ENCODE results near the gene POU2AF2.
"Not testable (repeated sequence)": the region's sequence is repeated elsewhere in the genome, so short reads cannot be mapped to it uniquely, and the experiment has no call there.

The POU2AF2 gene

DNA sequence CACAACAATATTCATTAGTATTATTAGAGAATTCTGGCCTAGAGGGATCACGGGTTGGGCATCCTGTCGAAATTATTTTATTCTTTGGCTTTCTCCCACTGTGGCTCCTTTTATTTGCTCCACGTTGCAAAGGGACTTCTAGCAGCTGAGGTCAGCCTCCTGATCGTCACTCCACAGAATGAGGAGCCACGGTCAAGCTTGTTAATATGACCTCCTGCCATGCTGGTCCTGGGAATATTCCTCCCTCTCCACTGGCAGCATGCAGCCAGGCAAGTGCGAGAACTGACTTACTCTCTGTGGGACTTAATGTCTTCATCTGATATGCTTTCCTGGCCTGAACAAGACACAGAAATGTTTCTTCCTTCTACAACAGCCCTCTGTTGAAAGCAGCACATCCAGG, 73.8 kb downstream of the POU2AF2 start:
- DNase-seq: no peak
- H3K4me1 Mint-ChIP-seq (ENCODE audit: low read depth in 2 of 2): no peaks in the 10 kb centered on the region
- H3K27me3 Mint-ChIP-seq: peaks cover 28 to 58% of the 10 kb centered on the region in 2 donors
- H3K36me3 Mint-ChIP-seq (ENCODE audit: insufficient read depth): no peaks in the 10 kb centered on the region
- H3K9me3 Mint-ChIP-seq: no peaks in the 10 kb centered on the region
- ATAC-seq (replicated peaks): no peak
- no peak overlapping the region for H3K4me3 Mint-ChIP-seq
- no peak overlapping the region for H3K27ac Mint-ChIP-seq

DNA sequence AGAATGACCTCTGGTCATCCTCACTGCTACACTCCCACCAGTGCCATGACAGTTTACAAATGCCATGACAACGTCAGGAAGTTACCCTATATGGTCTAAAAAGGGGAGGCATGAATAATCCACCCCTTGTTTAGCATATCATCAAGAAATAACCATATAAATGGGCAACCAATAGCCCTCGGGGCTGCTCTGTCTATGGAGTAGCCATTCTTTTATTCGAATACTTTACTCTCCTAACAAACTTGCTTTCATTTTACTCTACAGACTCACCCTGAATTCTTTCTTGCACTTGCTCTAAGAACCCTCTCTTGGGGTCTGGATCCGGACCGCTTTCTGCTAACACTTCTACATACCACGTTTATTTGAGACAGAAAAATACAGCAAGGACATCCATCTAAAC, 74.7 kb downstream of the POU2AF2 start:
- not testable (repeated sequence) for H3K4me3 Mint-ChIP-seq; DNase-seq; H3K4me1 Mint-ChIP-seq (ENCODE audit: low read depth in 2 of 2); H3K27ac Mint-ChIP-seq; H3K9me3 Mint-ChIP-seq; ATAC-seq (replicated peaks); H3K36me3 Mint-ChIP-seq (ENCODE audit: insufficient read depth)
- peaks cover 29 to 55% of the 10 kb centered on the region in 2 donors for H3K27me3 Mint-ChIP-seq

DNA sequence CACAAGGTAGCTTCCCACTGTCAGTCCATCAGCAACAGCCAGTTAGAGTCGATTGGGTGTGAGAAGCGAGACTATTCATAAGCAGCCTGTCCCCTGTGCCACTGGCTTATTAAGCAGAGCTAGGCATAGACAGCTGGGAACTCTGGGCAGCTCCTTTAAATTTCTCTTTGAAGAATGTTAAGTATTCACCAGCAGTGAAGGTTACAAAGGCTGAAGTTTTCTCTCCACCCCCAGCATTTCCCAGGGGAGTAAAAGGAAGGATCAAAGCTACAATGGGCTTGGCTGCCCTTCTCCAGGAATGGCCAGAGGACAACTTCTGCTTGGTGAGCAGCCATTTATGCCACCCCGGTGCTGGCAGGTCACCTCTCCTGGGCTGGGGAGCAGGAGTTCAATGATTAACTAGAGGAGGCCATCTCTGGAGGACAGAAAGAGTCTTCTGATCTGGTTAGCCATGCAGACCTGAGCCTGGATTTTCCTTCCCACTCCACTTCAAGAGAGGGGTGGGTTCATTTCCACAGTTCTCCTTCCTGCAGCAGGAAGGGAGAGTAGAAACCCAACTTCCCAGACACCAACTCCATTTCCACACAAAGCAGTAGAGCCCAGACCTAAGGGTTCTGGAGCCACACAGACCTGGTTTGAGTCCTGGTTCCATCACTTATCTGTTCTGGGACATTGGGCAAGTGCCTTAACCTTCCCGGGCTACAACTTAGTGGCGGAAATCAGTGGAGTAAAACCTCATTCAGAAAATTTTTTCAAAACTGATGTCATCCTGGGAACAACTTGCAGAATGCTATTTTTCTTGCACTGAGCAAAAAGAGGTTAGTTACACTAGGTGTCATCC, 75.4 kb downstream of the POU2AF2 start:
- Mint-ChIP-seq H3K27ac (no peak overlapping the region), H3K4me1 (ENCODE audit: low read depth in 2 of 2) (no peaks in the 10 kb centered on the region), H3K9me3 (no peaks in the 10 kb centered on the region), H3K36me3 (ENCODE audit: insufficient read depth) (no peaks in the 10 kb centered on the region), H3K27me3 (peaks cover 31 to 59% of the 10 kb centered on the region in 2 donors), H3K4me3 (no peak overlapping the region)
- DNase-seq: no peak
- no peak for ATAC-seq (replicated peaks)

DNA sequence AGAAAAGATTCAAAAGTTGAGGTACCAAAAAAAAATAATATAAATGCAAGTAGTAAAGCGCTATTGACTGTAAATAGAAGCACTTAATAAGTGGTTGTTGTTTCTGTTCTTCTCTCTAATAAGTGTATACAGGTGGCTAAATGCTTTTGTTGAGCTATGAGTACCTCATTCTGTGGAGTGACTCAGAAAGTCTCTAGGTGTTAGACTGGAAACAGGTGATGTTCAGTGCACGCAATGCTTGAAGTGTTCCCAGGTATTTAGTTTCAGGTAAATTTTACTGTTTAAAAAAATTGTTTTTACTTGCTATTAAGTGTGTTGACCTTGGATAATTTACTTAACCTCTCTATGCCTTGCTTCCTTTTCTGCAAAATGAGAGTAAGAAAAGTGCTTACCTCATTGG, 77.0 kb downstream of the POU2AF2 start:
- DNase-seq: no peak
- Mint-ChIP-seq H3K4me3 (no peak overlapping the region), H3K27ac (no peak overlapping the region), H3K36me3 (ENCODE audit: insufficient read depth) (no peaks in the 10 kb centered on the region), H3K9me3 (no peaks in the 10 kb centered on the region), H3K27me3 (peaks cover 28 to 58% of the 10 kb centered on the region in 2 donors), H3K4me1 (ENCODE audit: low read depth in 2 of 2) (no peaks in the 10 kb centered on the region)
- no peak for ATAC-seq (replicated peaks)

GRCh38 chr11:111324277-111324720, 78.8 kb downstream of the POU2AF2 start:
- ATAC-seq (replicated peaks) (no peak), DNase-seq (no peak)
- no peaks in the 10 kb centered on the region for H3K36me3 Mint-ChIP-seq (ENCODE audit: insufficient read depth)
- H3K4me1 Mint-ChIP-seq (ENCODE audit: low read depth in 2 of 2): no peaks in the 10 kb centered on the region
- H3K27me3 Mint-ChIP-seq: peaks cover 28 to 50% of the 10 kb centered on the region in 2 donors
- no peaks in the 10 kb centered on the region for H3K9me3 Mint-ChIP-seq
- no peak overlapping the region for H3K27ac Mint-ChIP-seq
- no peak overlapping the region for H3K4me3 Mint-ChIP-seq

- DNase-seq (no peak), ATAC-seq (replicated peaks) (no peak)
- H3K4me3 Mint-ChIP-seq: no peak overlapping the region
- H3K27ac Mint-ChIP-seq: no peak overlapping the region
- peaks cover 21 to 40% of the 10 kb centered on the region in 2 donors for H3K27me3 Mint-ChIP-seq
- H3K9me3 Mint-ChIP-seq: no peaks in the 10 kb centered on the region
- H3K4me1 Mint-ChIP-seq (ENCODE audit: low read depth in 2 of 2): no peaks in the 10 kb centered on the region
- no peaks in the 10 kb centered on the region for H3K36me3 Mint-ChIP-seq (ENCODE audit: insufficient read depth)
These were observed 79.7 kb downstream of the POU2AF2 start for GRCh38 chr11:111325259-111325658.

DNA sequence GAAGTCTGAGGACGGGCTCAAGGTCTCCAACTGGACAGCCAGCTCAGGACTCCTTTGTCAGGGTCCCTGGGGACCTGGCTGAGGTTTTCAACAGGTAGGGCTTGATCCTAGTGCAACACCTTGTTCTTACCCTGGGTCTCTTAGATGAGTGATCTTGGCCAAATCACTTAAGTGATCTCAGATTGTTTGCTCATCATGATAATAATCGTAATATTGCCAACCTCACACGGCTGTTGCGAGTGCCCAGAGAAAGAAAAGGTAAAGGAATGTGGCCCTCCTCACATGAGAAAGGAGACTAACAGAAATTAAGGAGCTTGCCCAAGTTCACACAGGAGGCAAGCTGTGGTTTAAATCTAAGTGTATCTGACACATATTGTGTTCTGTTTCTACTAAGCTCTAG, 81.3 kb downstream of the POU2AF2 start:
- Mint-ChIP-seq H3K36me3 (ENCODE audit: insufficient read depth) (no peaks in the 10 kb centered on the region), H3K27ac (no peak overlapping the region), H3K9me3 (no peaks in the 10 kb centered on the region), H3K27me3 (peaks cover 23 to 37% of the 10 kb centered on the region in 2 donors), H3K4me3 (no peak overlapping the region), H3K4me1 (ENCODE audit: low read depth in 2 of 2) (no peaks in the 10 kb centered on the region)
- DNase-seq (no peak), ATAC-seq (replicated peaks) (no peak)

GRCh38 chr11:111327908-111328624, 82.5 kb downstream of the POU2AF2 start:
- Mint-ChIP-seq H3K27me3 (peaks cover 25 to 41% of the 10 kb centered on the region in 2 donors), H3K9me3 (no peaks in the 10 kb centered on the region), H3K36me3 (ENCODE audit: insufficient read depth) (no peaks in the 10 kb centered on the region), H3K4me1 (ENCODE audit: low read depth in 2 of 2) (no peaks in the 10 kb centered on the region), H3K4me3 (no peak overlapping the region), H3K27ac (no peak overlapping the region)
- no peak for ATAC-seq (replicated peaks)
- no peak for DNase-seq

DNA sequence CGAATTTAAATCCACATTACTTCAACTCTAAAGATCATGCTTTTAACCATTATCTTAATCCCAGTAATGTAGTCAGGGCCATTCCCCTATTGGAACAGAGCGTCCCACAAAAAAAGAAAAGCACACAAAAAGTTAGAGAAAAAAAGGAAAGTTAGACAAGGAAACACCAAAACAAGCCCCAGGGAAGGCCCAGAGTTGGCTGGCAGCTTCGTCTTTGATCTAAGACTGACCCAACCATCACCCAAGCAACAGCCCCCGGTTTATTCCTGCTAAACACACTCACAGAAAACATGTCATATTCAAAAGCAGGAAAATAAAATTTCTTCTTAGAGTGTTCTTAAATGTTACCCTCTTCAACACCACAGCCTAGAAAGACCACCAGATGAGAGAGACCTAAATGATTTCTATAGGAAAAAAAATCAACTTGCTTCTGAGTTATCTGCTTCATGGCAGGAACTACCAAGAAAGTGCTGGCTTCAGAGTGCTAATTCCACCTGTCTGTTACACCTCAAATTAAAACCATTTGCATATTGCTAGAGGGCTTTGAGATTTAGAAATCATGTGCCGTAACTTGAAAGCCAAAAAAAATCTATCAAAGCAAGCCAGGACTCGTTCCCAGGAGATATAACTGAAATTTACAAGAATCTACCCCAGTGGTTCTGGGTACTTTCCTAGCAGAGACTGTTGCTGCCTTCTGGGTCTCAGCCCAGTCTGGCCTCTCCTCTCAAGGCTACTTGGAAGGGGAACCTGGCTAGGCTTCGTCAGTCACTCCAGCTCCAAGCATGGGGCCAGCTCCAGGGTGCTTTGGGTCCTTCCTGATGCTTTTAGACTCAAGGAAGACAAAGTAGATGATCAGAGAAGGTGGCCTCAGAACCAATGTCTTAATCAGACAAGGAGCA, 84.0 kb downstream of the POU2AF2 start:
- Mint-ChIP-seq H3K27me3 (peaks cover 34 to 52% of the 10 kb centered on the region in 2 donors), H3K27ac (no peak overlapping the region), H3K9me3 (no peaks in the 10 kb centered on the region), H3K4me3 (no peak overlapping the region), H3K4me1 (ENCODE audit: low read depth in 2 of 2) (no peaks in the 10 kb centered on the region), H3K36me3 (ENCODE audit: insufficient read depth) (no peaks in the 10 kb centered on the region)
- no peak for DNase-seq
- ATAC-seq (replicated peaks): no peak

DNA sequence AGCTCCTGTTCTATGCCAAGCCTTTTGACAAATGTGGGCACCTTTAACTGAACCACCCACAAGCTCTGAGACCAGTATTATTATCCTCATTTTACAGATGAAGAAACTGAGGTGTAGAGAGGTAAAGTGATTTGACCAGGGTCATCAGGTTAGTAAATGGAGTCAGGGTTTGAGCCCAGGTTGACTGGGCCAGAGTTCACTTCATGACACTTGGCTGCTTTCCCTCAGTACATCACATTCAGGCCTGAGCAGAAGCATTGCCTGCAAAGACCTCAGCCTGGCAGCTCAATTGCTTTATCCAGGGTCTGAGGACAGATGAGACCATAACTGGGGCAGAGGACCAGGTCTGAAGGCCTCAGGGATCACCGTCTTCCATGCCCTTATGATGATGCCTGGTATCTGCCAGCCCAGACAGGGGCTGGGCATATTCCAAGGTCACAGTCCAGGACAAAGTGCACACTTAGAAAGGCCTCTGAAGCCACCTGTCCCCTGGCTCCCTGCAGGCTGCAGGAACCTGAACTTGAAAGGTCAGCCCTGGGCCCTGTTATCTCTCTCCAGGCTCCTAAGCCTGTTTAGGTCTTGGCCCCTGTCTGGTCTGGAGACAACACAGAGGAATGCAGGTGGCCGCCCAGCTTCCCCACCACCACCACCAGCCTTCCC, 84.8 kb downstream of the POU2AF2 start:
- ATAC-seq (replicated peaks) (no peak), DNase-seq (no peak)
- no peak overlapping the region for H3K27ac Mint-ChIP-seq
- H3K4me1 Mint-ChIP-seq (ENCODE audit: low read depth in 2 of 2): no peaks in the 10 kb centered on the region
- H3K36me3 Mint-ChIP-seq (ENCODE audit: insufficient read depth): no peaks in the 10 kb centered on the region
- H3K4me3 Mint-ChIP-seq: no peak overlapping the region
- H3K9me3 Mint-ChIP-seq: no peaks in the 10 kb centered on the region
- H3K27me3 Mint-ChIP-seq: peaks cover 28 to 50% of the 10 kb centered on the region in 2 donors

GRCh38 chr11:111331711-111332479, 86.4 kb downstream of the POU2AF2 start:
- no peak for ATAC-seq (replicated peaks)
- no peak overlapping the region for H3K27ac Mint-ChIP-seq
- DNase-seq: no peak
- no peak overlapping the region for H3K4me3 Mint-ChIP-seq
- no peaks in the 10 kb centered on the region for H3K9me3 Mint-ChIP-seq
- no peaks in the 10 kb centered on the region for H3K36me3 Mint-ChIP-seq (ENCODE audit: insufficient read depth)
- peaks cover 22 to 41% of the 10 kb centered on the region in 2 donors for H3K27me3 Mint-ChIP-seq
- no peaks in the 10 kb centered on the region for H3K4me1 Mint-ChIP-seq (ENCODE audit: low read depth in 2 of 2)
